SK-N-SH (cell line): ENCODE measurements around the gene MIER1.

Experiments used
- EP300 ChIP-seq, 2 experiments: IDR thresholded peaks; 2 replicates each; pipeline versions ENCODE4 v1.4.0 to v1.6.1; 2012; ENCODE audit warnings: borderline replicate concordance in 1 of 2, low read depth in 1 of 2, low read length in 1 of 2
- RAD21 ChIP-seq: IDR thresholded peaks from 2 replicates; pipeline ENCODE4 v1.6.1; 2012; ENCODE audit warnings: mild to moderate bottlenecking, low read length
- TAF1 ChIP-seq: IDR thresholded peaks from 2 replicates; pipeline ENCODE4 v1.6.1; 2012; ENCODE audit warnings: low read depth, mild to moderate bottlenecking, low read length, moderate library complexity, borderline replicate concordance
- TCF12 ChIP-seq: IDR thresholded peaks from 2 replicates; pipeline ENCODE4 v1.4.0; 2012
- TF ChIP-seq, protein P1 (sequence below): IDR thresholded peaks from 2 replicates; pipeline ENCODE4 v1.4.0; 2012; ENCODE audit warnings: low read depth, borderline replicate concordance
- TF ChIP-seq, protein P2 (sequence below): fragments of 200-600 bp; sonication (generic); IDR thresholded peaks from 2 replicates; pipeline ENCODE4 v1.6.1; 2017; ENCODE audit warnings: antibody characterized with exemption, mild to moderate bottlenecking, moderate library complexity
- TF ChIP-seq, protein P3 (sequence below): IDR thresholded peaks from 2 replicates; pipeline ENCODE4 v1.6.1; 2012; ENCODE audit warnings: mild to moderate bottlenecking, low read depth, low read length, moderate library complexity

DNA sequence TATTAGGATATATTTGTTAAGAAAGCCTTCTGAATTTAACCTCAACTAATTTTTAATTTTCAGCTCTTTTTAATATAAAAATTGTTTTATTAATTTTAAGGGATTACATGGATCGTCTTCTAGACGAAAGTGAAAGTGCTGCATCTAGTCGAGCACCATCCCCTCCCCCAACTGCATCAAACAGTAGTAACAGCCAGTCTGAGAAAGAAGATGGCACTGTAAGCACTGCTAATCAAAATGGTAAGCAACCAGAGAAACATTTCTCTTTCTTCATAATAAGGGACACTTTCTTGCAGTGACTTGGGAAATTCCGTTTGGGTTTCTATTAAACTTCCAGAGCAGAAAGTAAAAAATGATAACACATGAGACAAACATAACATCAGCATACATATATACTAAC is 56.9 kb downstream of the MIER1 start:
- TF ChIP-seq TAF1, result no peak
- TF ChIP-seq, protein P1, sequence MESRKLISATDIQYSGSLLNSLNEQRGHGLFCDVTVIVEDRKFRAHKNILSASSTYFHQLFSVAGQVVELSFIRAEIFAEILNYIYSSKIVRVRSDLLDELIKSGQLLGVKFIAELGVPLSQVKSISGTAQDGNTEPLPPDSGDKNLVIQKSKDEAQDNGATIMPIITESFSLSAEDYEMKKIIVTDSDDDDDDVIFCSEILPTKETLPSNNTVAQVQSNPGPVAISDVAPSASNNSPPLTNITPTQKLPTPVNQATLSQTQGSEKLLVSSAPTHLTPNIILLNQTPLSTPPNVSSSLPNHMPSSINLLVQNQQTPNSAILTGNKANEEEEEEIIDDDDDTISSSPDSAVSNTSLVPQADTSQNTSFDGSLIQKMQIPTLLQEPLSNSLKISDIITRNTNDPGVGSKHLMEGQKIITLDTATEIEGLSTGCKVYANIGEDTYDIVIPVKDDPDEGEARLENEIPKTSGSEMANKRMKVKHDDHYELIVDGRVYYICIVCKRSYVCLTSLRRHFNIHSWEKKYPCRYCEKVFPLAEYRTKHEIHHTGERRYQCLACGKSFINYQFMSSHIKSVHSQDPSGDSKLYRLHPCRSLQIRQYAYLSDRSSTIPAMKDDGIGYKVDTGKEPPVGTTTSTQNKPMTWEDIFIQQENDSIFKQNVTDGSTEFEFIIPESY, result no peak
- no peak for TF ChIP-seq EP300 (IDR thresholded peaks at IDR 0.05; ENCODE audit: borderline replicate concordance in 1 of 2, low read depth in 1 of 2, low read length in 1 of 2)
- TF ChIP-seq, protein P2, sequence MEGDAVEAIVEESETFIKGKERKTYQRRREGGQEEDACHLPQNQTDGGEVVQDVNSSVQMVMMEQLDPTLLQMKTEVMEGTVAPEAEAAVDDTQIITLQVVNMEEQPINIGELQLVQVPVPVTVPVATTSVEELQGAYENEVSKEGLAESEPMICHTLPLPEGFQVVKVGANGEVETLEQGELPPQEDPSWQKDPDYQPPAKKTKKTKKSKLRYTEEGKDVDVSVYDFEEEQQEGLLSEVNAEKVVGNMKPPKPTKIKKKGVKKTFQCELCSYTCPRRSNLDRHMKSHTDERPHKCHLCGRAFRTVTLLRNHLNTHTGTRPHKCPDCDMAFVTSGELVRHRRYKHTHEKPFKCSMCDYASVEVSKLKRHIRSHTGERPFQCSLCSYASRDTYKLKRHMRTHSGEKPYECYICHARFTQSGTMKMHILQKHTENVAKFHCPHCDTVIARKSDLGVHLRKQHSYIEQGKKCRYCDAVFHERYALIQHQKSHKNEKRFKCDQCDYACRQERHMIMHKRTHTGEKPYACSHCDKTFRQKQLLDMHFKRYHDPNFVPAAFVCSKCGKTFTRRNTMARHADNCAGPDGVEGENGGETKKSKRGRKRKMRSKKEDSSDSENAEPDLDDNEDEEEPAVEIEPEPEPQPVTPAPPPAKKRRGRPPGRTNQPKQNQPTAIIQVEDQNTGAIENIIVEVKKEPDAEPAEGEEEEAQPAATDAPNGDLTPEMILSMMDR, result no peak
- no peak for TF ChIP-seq RAD21
- no peak for TF ChIP-seq TCF12
- TF ChIP-seq, protein P3, sequence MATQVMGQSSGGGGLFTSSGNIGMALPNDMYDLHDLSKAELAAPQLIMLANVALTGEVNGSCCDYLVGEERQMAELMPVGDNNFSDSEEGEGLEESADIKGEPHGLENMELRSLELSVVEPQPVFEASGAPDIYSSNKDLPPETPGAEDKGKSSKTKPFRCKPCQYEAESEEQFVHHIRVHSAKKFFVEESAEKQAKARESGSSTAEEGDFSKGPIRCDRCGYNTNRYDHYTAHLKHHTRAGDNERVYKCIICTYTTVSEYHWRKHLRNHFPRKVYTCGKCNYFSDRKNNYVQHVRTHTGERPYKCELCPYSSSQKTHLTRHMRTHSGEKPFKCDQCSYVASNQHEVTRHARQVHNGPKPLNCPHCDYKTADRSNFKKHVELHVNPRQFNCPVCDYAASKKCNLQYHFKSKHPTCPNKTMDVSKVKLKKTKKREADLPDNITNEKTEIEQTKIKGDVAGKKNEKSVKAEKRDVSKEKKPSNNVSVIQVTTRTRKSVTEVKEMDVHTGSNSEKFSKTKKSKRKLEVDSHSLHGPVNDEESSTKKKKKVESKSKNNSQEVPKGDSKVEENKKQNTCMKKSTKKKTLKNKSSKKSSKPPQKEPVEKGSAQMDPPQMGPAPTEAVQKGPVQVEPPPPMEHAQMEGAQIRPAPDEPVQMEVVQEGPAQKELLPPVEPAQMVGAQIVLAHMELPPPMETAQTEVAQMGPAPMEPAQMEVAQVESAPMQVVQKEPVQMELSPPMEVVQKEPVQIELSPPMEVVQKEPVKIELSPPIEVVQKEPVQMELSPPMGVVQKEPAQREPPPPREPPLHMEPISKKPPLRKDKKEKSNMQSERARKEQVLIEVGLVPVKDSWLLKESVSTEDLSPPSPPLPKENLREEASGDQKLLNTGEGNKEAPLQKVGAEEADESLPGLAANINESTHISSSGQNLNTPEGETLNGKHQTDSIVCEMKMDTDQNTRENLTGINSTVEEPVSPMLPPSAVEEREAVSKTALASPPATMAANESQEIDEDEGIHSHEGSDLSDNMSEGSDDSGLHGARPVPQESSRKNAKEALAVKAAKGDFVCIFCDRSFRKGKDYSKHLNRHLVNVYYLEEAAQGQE, result no peak
